BLaER1 treated with 17β-estradiol and CSF1 and Interleukin-3, amounts not matched to agents 10 nM and 100 nM (cell line): Measurements from ENCODE around the gene CST6.

ENCODE experiments used
- H3K27ac ChIP-seq, 11 experiments: shearing (Covaris generic); formaldehyde crosslinking; 2 replicates each; pipeline ENCODE4 v1.8.1; 2022
- H3K27me3 ChIP-seq, 11 experiments: shearing (Covaris generic); formaldehyde crosslinking; 2 replicates each; pipeline ENCODE4 v1.8.1; 2022
- H3K36me3 ChIP-seq, 11 experiments: shearing (Covaris generic); formaldehyde crosslinking; 2 replicates each; pipeline ENCODE4 v1.8.1; 2022
- H3K4me1 ChIP-seq, 10 experiments: shearing (Covaris generic); formaldehyde crosslinking; 2 replicates each; pipeline ENCODE4 v1.8.1; 2022
- H3K4me2 ChIP-seq, 11 experiments: shearing (Covaris generic); formaldehyde crosslinking; 2 replicates each; pipeline ENCODE4 v1.8.1; 2022
- H3K4me3 ChIP-seq, 10 experiments: shearing (Covaris generic); formaldehyde crosslinking; 2 replicates each; pipeline ENCODE4 v1.8.1; 2022
- H3K9ac ChIP-seq, 11 experiments: shearing (Covaris generic); formaldehyde crosslinking; 2 replicates each; pipeline ENCODE4 v1.8.1; 2022
- H3K9me3 ChIP-seq, 11 experiments: shearing (Covaris generic); formaldehyde crosslinking; replicated peaks in 1 of 11; 2 replicates each; pipeline ENCODE4 v1.8.1; 2022
- H4K20me1 ChIP-seq, 11 experiments: shearing (Covaris generic); formaldehyde crosslinking; 2 replicates each; pipeline ENCODE4 v1.8.1; 2022
- Cebpa-rat ChIP-seq, 11 experiments: shearing (Covaris generic); IDR thresholded peaks; 2 replicates each; pipeline ENCODE4 v1.8.1; 2022

Gene CST6

DNA sequence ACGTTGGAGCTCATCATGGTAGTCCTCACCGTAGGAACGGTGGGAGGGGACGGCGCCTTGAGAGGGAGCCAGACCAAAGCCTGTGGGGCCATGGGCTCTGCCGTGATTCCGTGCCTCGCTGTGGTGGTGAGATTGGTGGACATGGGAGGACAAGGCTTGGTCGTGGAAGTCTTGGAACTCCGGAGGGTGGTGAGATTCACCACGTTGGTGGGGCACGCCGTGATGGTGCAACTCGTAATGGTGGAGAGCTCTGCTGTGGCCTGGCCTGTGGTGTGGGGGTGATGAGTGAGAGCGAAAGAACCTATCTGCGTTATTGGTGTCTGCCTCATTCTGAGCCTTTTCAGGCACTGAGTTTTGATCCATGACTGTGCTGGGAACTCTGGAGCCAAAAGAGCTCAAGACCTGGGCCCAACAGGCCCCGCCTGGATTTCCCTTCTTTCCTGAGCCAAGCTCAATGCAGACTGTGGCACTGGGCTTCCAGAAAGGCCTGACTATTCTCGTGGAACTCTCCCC is 14.3 kb downstream of the CST6 start, which contains the start of gene CATSPER1:
Gene CATSPER1 (minus strand): TSS at position 463 of the 513 bp plus-strand sequence. CDS start 100 bp downstream, at position 363.
- peaks cover 0 to 7% (median 0%) of the 10 kb centered on the region in 11 experiments; a peak in 2 of 22 replicates for H3K27me3 ChIP-seq
- H3K9me3 ChIP-seq = no peaks in the 10 kb centered on the region
- no peak within 1 kb of the TSS for H3K9ac ChIP-seq
- H3K4me1 ChIP-seq = peaks cover 8 to 18% (median 13%) of the 10 kb centered on the region in 10 experiments
- H3K36me3 ChIP-seq = no peaks in the 10 kb centered on the region
- H3K27ac ChIP-seq = no peak within 1 kb of the TSS
- TF ChIP-seq Cebpa-rat (IDR thresholded peaks at IDR 0.05) = no peak
- no peaks in the 10 kb centered on the region for H4K20me1 ChIP-seq
- H3K4me2 ChIP-seq = no peak within 1 kb of the TSS
- no peak within 1 kb of the TSS for H3K4me3 ChIP-seq

DNA sequence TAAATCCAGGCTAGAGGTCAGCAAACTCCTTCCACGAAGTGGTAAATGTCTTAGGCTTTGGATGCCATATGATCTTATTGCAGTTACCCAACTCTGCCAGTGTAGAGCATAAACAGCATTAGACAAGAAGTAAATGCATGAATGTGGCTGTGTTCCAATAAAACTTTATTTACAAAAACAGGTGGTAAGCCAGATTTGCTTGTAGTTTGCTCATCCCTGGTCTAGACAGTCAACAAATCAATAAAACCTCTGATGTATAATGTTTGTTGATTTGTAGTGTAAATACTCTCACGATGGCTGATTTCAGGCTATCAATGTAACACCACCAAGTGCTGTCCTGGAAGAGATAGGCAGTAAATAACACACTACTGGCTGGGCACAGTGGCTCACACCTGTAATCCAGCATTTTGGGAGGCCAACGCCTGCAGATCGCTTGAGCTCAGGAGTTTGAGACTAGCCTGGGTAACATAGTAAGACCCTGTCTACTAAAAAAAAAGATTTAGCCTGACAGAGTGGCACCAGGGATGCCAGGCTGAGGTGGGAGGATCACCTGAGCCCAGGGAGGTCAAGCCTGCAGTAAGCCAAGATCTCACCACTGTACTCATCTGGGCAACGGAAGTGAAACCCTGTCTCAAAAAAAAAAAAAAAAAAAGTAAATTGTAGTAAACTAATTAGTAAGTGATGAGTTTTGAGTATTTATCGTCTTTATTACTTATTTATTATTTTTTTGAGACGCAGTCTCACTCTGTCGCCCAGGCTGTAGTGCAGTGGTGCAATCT is 21.3 kb downstream of the CST6 start:
- no peaks in the 10 kb centered on the region for H3K36me3 ChIP-seq
- no peak overlapping the region for H3K4me2 ChIP-seq
- peaks cover 7 to 16% (median 10%) of the 10 kb centered on the region in 11 experiments; a peak in 14 of 22 replicates for H3K9me3 ChIP-seq
- no peak overlapping the region for H3K9ac ChIP-seq
- no peaks in the 10 kb centered on the region for H4K20me1 ChIP-seq
- no peak for TF ChIP-seq Cebpa-rat (IDR thresholded peaks at IDR 0.05)
- H3K4me1 ChIP-seq = no peaks in the 10 kb centered on the region
- no peak overlapping the region for H3K27ac ChIP-seq
- H3K4me3 ChIP-seq = no peak overlapping the region
- no peaks in the 10 kb centered on the region for H3K27me3 ChIP-seq

- Histone ChIP-seq H3K4me3 (no peak overlapping the region), H3K4me1 (no peaks in the 10 kb centered on the region), H3K4me2 (no peak overlapping the region), H3K9me3 (peaks cover 7 to 16% (median 10%) of the 10 kb centered on the region in 11 experiments; a peak in 14 of 22 replicates), H3K27ac (no peak overlapping the region), H3K27me3 (no peaks in the 10 kb centered on the region), H3K36me3 (no peaks in the 10 kb centered on the region), H3K9ac (no peak overlapping the region), H4K20me1 (no peaks in the 10 kb centered on the region)
- TF ChIP-seq Cebpa-rat (IDR thresholded peaks at IDR 0.05) = no peak
These were observed 24.0 kb downstream of the CST6 start for GRCh38 chr11:66035653-66036333.

GRCh38 chr11:66036334-66036710 is 24.5 kb downstream of the CST6 start:
- Histone ChIP-seq H3K4me3 (no peak overlapping the region), H3K27me3 (no peaks in the 10 kb centered on the region), H3K9ac (no peak overlapping the region), H4K20me1 (no peaks in the 10 kb centered on the region), H3K27ac (no peak overlapping the region), H3K4me1 (no peaks in the 10 kb centered on the region), H3K4me2 (no peak overlapping the region), H3K9me3 (peaks cover 7 to 16% (median 10%) of the 10 kb centered on the region in 11 experiments; a peak in 14 of 22 replicates), H3K36me3 (no peaks in the 10 kb centered on the region)
- TF ChIP-seq Cebpa-rat (IDR thresholded peaks at IDR 0.05) = no peak

GRCh38 chr11:66037327-66037726 is 25.5 kb downstream of the CST6 start:
- H3K36me3 ChIP-seq = no peaks in the 10 kb centered on the region
- H3K9me3 ChIP-seq = peaks cover 7 to 16% (median 10%) of the 10 kb centered on the region in 11 experiments; a peak in 14 of 22 replicates
- no peak overlapping the region for H3K4me3 ChIP-seq
- TF ChIP-seq Cebpa-rat (IDR thresholded peaks at IDR 0.05) = no peak
- H3K27ac ChIP-seq = no peak overlapping the region
- H3K27me3 ChIP-seq = no peaks in the 10 kb centered on the region
- no peaks in the 10 kb centered on the region for H4K20me1 ChIP-seq
- no peak overlapping the region for H3K4me2 ChIP-seq
- no peaks in the 10 kb centered on the region for H3K4me1 ChIP-seq
- H3K9ac ChIP-seq = no peak overlapping the region

DNA sequence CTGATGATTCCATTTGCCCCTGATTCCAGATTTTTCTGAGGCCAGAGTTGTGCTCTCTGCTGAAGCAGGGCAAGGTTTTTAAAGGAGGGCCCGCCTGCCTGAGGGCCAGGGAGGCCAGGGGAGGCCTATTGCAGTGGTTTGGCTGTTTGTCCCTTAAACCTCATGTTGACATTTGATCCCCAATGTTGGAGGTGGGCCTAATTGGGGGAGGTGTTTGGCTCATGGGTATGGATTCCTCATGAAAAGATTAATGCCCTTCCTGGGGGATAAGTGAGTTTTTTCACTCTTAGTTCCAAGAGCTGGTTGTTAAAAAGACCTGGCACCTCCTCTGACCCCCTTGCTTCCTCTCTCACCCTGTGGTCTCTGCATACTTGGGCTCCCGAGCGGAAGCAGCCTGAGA is 28.0 kb downstream of the CST6 start:
- H3K4me3 ChIP-seq = no peak overlapping the region
- H3K9ac ChIP-seq = no peak overlapping the region
- peaks cover 0 to 2% (median under 1%) of the 10 kb centered on the region in 10 experiments; a peak in 4 of 20 replicates for H3K4me1 ChIP-seq
- H3K27me3 ChIP-seq = no peaks in the 10 kb centered on the region
- no peak overlapping the region for H3K4me2 ChIP-seq
- no peaks in the 10 kb centered on the region for H4K20me1 ChIP-seq
- no peak for TF ChIP-seq Cebpa-rat (IDR thresholded peaks at IDR 0.05)
- H3K27ac ChIP-seq = no peak overlapping the region
- H3K36me3 ChIP-seq = no peaks in the 10 kb centered on the region
- H3K9me3 ChIP-seq = peaks cover 7 to 16% (median 10%) of the 10 kb centered on the region in 11 experiments; a peak in 14 of 22 replicates

GRCh38 chr11:66042227-66042995 is 30.6 kb downstream of the CST6 start:
- Histone ChIP-seq H3K4me3 (no peak overlapping the region), H3K27me3 (no peaks in the 10 kb centered on the region), H3K27ac (no peak overlapping the region), H3K9ac (no peak overlapping the region), H4K20me1 (no peaks in the 10 kb centered on the region), H3K4me1 (peaks cover 5 to 12% (median 10%) of the 10 kb centered on the region in 10 experiments; a peak in 13 of 20 replicates), H3K9me3 (no peaks in the 10 kb centered on the region; a peak in 3 of 22 replicates), H3K4me2 (no peak overlapping the region), H3K36me3 (no peaks in the 10 kb centered on the region)
- 0 out of 22 replicates have a peak, but pooled peaks of 3 of the 11 experiments have one; percentile 7 to 32 (median 9) for TF ChIP-seq Cebpa-rat (IDR thresholded peaks at IDR 0.05)

- Histone ChIP-seq H3K9me3 (no peaks in the 10 kb centered on the region; a peak in 1 of 22 replicates), H3K4me1 (peaks cover 5 to 12% (median 10%) of the 10 kb centered on the region in 10 experiments; a peak in 13 of 20 replicates), H3K36me3 (no peaks in the 10 kb centered on the region), H3K27me3 (no peaks in the 10 kb centered on the region; a peak in 1 of 22 replicates), H4K20me1 (no peaks in the 10 kb centered on the region), H3K4me2 (no peak overlapping the region), H3K4me3 (no peak overlapping the region), H3K9ac (no peak overlapping the region), H3K27ac (no peak overlapping the region)
- no peak for TF ChIP-seq Cebpa-rat (IDR thresholded peaks at IDR 0.05)
These were observed 31.4 kb downstream of the CST6 start for GRCh38 chr11:66042996-66043906.
